Upper lobe of left lung (tissue), 4 donors: ENCODE data around the gene DMRT2.

Experiments
- CTCF ChIP-seq, 6 experiments: fragments of 450-650 bp in 4 of 6; fragments of 200-600 bp in 2 of 6; sonication (generic) in 2 of 6; IDR thresholded peaks; one replicate each; pipeline ENCODE4 v1.5.1; 2016 to 2019; ENCODE audit warnings: antibody characterized with exemption in 6 of 6
- EP300 ChIP-seq, 4 donors: sonication (generic); formaldehyde crosslinking; IDR thresholded peaks; one replicate each; pipeline ENCODE4 v1.5.1; 2017; ENCODE audit warnings: antibody characterized with exemption in 4 of 4, control low read depth in 2 of 4
- POLR2A ChIP-seq, 4 donors: fragments of 450-650 bp; IDR thresholded peaks; one replicate each; pipeline ENCODE4 v1.5.1; 2016 to 2017; ENCODE audit warnings: antibody characterized with exemption in 4 of 4, mild to moderate bottlenecking in 2 of 4

GRCh38 chr9:1101846-1102641 lies 51.9 kb downstream of the DMRT2 start:
- no peak for TF ChIP-seq POLR2A (IDR thresholded peaks at IDR 0.05)
- no peak for TF ChIP-seq EP300 (IDR thresholded peaks at IDR 0.05)
- no peak for TF ChIP-seq CTCF (IDR thresholded peaks at IDR 0.05)
